Retinal pigment epithelial cell (primary cell): Measurements from ENCODE around the gene APBA2.

ENCODE experiments used
- DNase-seq: peaks from one replicate; pipeline ENCODE4 v3.0.0-alpha.2; 2010; ENCODE audit warnings: low read depth
- H3K4me3 ChIP-seq: 2 replicates; pipeline ENCODE4 v1.5.1; 2011; ENCODE audit warnings: mild to moderate bottlenecking, low read length, control low read depth, moderate library complexity
- CTCF ChIP-seq: conservative IDR thresholded peaks from 2 replicates; pipeline ENCODE4 v1.5.1; 2011; ENCODE audit warnings: low read depth, low read length, control low read depth, inconsistent platforms

The APBA2 gene

GRCh38 chr15:28978011-28978378 is 92.2 kb downstream of the APBA2 start:
- TF ChIP-seq CTCF = no peak
- DNase-seq = no peak
- no peak overlapping the region for H3K4me3 ChIP-seq

- no peak for TF ChIP-seq CTCF
Observed at GRCh38 chr15:28978661-28979060, 92.9 kb downstream of the APBA2 start.

GRCh38 chr15:28979208-28979841 is 93.6 kb downstream of the APBA2 start:
- no peak overlapping the region for H3K4me3 ChIP-seq
- DNase-seq = no peak
- no peak for TF ChIP-seq CTCF

More at GRCh38 chr15:28978661-28979060, 92.9 kb downstream of the APBA2 start:
- no peak overlapping the region for H3K4me3 ChIP-seq
- no peak for DNase-seq

- no peak for DNase-seq
- no peak for TF ChIP-seq CTCF
- no peak overlapping the region for H3K4me3 ChIP-seq
Observed at GRCh38 chr15:28980709-28981350, 95.1 kb downstream of the APBA2 start.

- DNase-seq = peak; percentile 61
- TF ChIP-seq CTCF = no peak
- no peak overlapping the region for H3K4me3 ChIP-seq
Observed at GRCh38 chr15:28981351-28981720, 95.6 kb downstream of the APBA2 start.

- DNase-seq = no peak
- no peak overlapping the region for H3K4me3 ChIP-seq
- TF ChIP-seq CTCF = no peak
Observed at GRCh38 chr15:28981921-28982320, 96.1 kb downstream of the APBA2 start.

GRCh38 chr15:28982886-28983285 is 97.1 kb downstream of the APBA2 start:
- DNase-seq = no peak
- TF ChIP-seq CTCF = no peak
- no peak overlapping the region for H3K4me3 ChIP-seq
